H1 (cell line): ENCODE results near the gene ATG16L2. TPM values are rescaled to one million over a fixed set of nuclear protein-coding genes. Genes with fewer than 3 reads are reported as not detected.

ENCODE experiments used
- CBX5 ChIP-seq: fragments of 300-800, 300-1000 bp; sonication (generic); IDR thresholded peaks from 2 replicates; pipeline ENCODE4 v1.7.1; 2016; ENCODE audit warnings: antibody characterized with exemption, low read length, low read depth
- PHF8 ChIP-seq: fragments of 200-600 bp; sonication (generic); conservative IDR thresholded peaks from 2 replicates; pipeline ENCODE4 v1.7.1; 2012; ENCODE audit warnings: low read depth, mild to moderate bottlenecking, inconsistent platforms, low read length, moderate library complexity
- polyA plus RNA-seq, 7 experiments: library from polyadenylated mRNA; depleted of rRNA in 3 of 7; stranded (reverse) in 5 of 7; unstranded in 2 of 7; fragments of >200 nt in 5 of 7; fragments of 200-250 nt in 2 of 7; gene quantifications; 1 replicate in 5 of 7; 2 replicates in 1 of 7; 4 replicates in 1 of 7; pipeline versions ENCODE4 v1.2.1 to v1.2.3, GENCODE V29; 2011 to 2013; ENCODE audit warnings: missing spikeins in 2 of 7, mixed read lengths in 2 of 7
- total RNA-seq: library from RNA; stranded (reverse); fragmentation: NEBNext Ultra II Directional; extraction: Animal tissue kit (Norgen Biotek cat#: 25700); gene quantifications from 2 replicates; pipeline ENCODE4 v1.2.1, GENCODE V29; 2021
- TF ChIP-seq, protein P1 (sequence below): fragments of 300-600 bp; sonication (generic); IDR thresholded peaks from 2 replicates; pipeline ENCODE4 v1.7.1; 2012; ENCODE audit warnings: low read length, moderate library complexity, mild to moderate bottlenecking, inconsistent platforms; ENCODE audit not compliant: insufficient replicate concordance
- TF ChIP-seq, protein P2 (sequence below): IDR thresholded peaks from 2 replicates; pipeline ENCODE4 v1.6.1; 2012; ENCODE audit warnings: low read length, inconsistent platforms
- TF ChIP-seq, protein P3 (sequence below), 3 experiments: IDR thresholded peaks; 1 replicate in 2 of 3; 2 replicates in 1 of 3; pipeline versions ENCODE4 v1.5.1 to v1.6.1; 2011; ENCODE audit warnings: low read length in 3 of 3, mild to moderate bottlenecking in 3 of 3, inconsistent platforms in 2 of 3, low read depth in 1 of 3, moderate library complexity in 1 of 3; ENCODE audit not compliant: insufficient read depth in 1 of 3; ENCODE audit errors: control extremely low read depth in 1 of 3

The ATG16L2 gene
- total and polyA plus RNA-seq, 2 of the 8 experiments (the other 6 are each of a cell fraction or from before 2014, with no cell fraction given): 11.0 to 18.5 TPM

DNA sequence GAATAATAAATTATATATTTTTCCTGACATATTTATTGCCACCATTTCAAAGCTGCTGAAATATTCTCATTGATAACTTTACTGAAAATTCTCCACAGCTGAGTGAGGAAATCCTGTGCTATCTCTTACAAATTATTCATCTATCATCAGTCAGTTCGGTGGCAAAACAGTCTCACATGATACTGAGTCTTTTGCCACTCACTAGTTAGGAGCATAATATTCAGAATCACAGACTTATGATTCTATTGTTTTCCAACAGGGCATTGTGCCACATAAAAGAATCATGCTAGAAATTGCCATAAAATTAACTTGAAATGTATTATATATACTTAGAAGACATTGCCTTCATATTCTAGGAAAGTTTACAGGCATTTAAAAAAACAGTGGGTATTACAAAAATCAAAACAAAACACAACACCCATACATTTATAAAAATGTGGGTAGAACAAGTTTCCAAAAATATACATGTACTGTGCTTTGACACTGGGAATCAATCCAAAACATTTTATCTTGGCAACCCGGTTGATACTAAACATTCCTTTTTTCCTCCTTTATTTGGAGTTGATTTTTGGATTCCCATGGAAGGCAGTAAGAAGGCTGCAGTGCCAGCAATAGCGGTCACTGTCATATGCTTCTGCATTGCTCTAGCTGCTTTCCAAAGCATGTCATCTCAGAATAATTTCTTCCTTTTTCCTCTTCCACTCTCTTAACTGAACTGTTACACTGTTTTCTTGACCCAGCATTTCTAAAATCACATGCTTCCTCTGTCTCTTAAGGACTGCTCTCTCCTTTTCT lies 42.5 kb downstream of the ATG16L2 start (continued):
- TF ChIP-seq, protein P1, sequence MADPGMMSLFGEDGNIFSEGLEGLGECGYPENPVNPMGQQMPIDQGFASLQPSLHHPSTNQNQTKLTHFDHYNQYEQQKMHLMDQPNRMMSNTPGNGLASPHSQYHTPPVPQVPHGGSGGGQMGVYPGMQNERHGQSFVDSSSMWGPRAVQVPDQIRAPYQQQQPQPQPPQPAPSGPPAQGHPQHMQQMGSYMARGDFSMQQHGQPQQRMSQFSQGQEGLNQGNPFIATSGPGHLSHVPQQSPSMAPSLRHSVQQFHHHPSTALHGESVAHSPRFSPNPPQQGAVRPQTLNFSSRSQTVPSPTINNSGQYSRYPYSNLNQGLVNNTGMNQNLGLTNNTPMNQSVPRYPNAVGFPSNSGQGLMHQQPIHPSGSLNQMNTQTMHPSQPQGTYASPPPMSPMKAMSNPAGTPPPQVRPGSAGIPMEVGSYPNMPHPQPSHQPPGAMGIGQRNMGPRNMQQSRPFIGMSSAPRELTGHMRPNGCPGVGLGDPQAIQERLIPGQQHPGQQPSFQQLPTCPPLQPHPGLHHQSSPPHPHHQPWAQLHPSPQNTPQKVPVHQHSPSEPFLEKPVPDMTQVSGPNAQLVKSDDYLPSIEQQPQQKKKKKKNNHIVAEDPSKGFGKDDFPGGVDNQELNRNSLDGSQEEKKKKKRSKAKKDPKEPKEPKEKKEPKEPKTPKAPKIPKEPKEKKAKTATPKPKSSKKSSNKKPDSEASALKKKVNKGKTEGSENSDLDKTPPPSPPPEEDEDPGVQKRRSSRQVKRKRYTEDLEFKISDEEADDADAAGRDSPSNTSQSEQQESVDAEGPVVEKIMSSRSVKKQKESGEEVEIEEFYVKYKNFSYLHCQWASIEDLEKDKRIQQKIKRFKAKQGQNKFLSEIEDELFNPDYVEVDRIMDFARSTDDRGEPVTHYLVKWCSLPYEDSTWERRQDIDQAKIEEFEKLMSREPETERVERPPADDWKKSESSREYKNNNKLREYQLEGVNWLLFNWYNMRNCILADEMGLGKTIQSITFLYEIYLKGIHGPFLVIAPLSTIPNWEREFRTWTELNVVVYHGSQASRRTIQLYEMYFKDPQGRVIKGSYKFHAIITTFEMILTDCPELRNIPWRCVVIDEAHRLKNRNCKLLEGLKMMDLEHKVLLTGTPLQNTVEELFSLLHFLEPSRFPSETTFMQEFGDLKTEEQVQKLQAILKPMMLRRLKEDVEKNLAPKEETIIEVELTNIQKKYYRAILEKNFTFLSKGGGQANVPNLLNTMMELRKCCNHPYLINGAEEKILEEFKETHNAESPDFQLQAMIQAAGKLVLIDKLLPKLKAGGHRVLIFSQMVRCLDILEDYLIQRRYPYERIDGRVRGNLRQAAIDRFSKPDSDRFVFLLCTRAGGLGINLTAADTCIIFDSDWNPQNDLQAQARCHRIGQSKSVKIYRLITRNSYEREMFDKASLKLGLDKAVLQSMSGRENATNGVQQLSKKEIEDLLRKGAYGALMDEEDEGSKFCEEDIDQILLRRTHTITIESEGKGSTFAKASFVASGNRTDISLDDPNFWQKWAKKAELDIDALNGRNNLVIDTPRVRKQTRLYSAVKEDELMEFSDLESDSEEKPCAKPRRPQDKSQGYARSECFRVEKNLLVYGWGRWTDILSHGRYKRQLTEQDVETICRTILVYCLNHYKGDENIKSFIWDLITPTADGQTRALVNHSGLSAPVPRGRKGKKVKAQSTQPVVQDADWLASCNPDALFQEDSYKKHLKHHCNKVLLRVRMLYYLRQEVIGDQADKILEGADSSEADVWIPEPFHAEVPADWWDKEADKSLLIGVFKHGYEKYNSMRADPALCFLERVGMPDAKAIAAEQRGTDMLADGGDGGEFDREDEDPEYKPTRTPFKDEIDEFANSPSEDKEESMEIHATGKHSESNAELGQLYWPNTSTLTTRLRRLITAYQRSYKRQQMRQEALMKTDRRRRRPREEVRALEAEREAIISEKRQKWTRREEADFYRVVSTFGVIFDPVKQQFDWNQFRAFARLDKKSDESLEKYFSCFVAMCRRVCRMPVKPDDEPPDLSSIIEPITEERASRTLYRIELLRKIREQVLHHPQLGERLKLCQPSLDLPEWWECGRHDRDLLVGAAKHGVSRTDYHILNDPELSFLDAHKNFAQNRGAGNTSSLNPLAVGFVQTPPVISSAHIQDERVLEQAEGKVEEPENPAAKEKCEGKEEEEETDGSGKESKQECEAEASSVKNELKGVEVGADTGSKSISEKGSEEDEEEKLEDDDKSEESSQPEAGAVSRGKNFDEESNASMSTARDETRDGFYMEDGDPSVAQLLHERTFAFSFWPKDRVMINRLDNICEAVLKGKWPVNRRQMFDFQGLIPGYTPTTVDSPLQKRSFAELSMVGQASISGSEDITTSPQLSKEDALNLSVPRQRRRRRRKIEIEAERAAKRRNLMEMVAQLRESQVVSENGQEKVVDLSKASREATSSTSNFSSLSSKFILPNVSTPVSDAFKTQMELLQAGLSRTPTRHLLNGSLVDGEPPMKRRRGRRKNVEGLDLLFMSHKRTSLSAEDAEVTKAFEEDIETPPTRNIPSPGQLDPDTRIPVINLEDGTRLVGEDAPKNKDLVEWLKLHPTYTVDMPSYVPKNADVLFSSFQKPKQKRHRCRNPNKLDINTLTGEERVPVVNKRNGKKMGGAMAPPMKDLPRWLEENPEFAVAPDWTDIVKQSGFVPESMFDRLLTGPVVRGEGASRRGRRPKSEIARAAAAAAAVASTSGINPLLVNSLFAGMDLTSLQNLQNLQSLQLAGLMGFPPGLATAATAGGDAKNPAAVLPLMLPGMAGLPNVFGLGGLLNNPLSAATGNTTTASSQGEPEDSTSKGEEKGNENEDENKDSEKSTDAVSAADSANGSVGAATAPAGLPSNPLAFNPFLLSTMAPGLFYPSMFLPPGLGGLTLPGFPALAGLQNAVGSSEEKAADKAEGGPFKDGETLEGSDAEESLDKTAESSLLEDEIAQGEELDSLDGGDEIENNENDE: no peak
- TF ChIP-seq PHF8 (no peak), CBX5 (no peak)
- TF ChIP-seq, protein P2, sequence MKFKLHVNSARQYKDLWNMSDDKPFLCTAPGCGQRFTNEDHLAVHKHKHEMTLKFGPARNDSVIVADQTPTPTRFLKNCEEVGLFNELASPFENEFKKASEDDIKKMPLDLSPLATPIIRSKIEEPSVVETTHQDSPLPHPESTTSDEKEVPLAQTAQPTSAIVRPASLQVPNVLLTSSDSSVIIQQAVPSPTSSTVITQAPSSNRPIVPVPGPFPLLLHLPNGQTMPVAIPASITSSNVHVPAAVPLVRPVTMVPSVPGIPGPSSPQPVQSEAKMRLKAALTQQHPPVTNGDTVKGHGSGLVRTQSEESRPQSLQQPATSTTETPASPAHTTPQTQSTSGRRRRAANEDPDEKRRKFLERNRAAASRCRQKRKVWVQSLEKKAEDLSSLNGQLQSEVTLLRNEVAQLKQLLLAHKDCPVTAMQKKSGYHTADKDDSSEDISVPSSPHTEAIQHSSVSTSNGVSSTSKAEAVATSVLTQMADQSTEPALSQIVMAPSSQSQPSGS: no peak
- TF ChIP-seq, protein P3, sequence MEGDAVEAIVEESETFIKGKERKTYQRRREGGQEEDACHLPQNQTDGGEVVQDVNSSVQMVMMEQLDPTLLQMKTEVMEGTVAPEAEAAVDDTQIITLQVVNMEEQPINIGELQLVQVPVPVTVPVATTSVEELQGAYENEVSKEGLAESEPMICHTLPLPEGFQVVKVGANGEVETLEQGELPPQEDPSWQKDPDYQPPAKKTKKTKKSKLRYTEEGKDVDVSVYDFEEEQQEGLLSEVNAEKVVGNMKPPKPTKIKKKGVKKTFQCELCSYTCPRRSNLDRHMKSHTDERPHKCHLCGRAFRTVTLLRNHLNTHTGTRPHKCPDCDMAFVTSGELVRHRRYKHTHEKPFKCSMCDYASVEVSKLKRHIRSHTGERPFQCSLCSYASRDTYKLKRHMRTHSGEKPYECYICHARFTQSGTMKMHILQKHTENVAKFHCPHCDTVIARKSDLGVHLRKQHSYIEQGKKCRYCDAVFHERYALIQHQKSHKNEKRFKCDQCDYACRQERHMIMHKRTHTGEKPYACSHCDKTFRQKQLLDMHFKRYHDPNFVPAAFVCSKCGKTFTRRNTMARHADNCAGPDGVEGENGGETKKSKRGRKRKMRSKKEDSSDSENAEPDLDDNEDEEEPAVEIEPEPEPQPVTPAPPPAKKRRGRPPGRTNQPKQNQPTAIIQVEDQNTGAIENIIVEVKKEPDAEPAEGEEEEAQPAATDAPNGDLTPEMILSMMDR (IDR thresholded peaks at IDR 0.05; ENCODE audit: control extremely low read depth in 1 of 3, insufficient read depth in 1 of 3, low read depth in 1 of 3, low read length in 3 of 3): no peak
